ENCODE data around the gene NSG1. TPM values are rescaled to one million over a fixed set of nuclear protein-coding genes. Genes with fewer than 3 reads are reported as not detected.

NSG1 gene
- total RNA-seq, 1 experiment from 2014 or later = 1.3 TPM

- Histone ChIP-seq H3K4me3 (ENCODE audit: low read depth, low read length, poor library complexity, severe bottlenecking) (no peak overlapping the region), H3K27me3 (replicated peaks; ENCODE audit: insufficient read depth, low read depth, low read length, poor library complexity) (no peaks in the 10 kb centered on the region), H3K4me1 (ENCODE audit: insufficient read depth, low read length, poor library complexity, severe bottlenecking) (no peaks in the 10 kb centered on the region), H3K9me3 (ENCODE audit: low read depth, low read length, poor library complexity, severe bottlenecking) (no peaks in the 10 kb centered on the region), H3K36me3 (ENCODE audit: insufficient read depth, low read length, poor library complexity, severe bottlenecking) (no peaks in the 10 kb centered on the region), H3K27ac (ENCODE audit: low read depth, low read length, poor library complexity, severe bottlenecking) (no peak overlapping the region)
- TF ChIP-seq EZH2 (IDR thresholded peaks at IDR 0.05; ENCODE audit: borderline replicate concordance, low read depth, low read length, poor library complexity, severe bottlenecking) (no peak), CTCF (conservative IDR thresholded peaks at IDR 0.05; ENCODE audit: low read depth, low read length) (no peak)
- no TSS peak for BruUV-seq (replicated peaks)
- POLR2A ChIA-PET (ENCODE audit: low non-redundant PET) = interaction anchor here (0.7 kb wide), 1 partner anchor 276 kb away, joined by 3 read pairs; no protein-coding TSS in a partner anchor
- intact Hi-C loops (cut with micrococcal nuclease; ENCODE audit: unreplicated experiment) = no loop called here
- no peak for DNase-seq (ENCODE audit: low spot score)
- CTCF ChIA-PET = no interaction called here
Observed at GRCh38 chr4:4413806-4414205, 26.9 kb downstream of the NSG1 start.

GRCh38 chr4:4415107-4415805, 28.4 kb downstream of the NSG1 start:
- TF ChIP-seq EZH2 (IDR thresholded peaks at IDR 0.05; ENCODE audit: borderline replicate concordance, low read depth, low read length, poor library complexity, severe bottlenecking) (no peak), CTCF (conservative IDR thresholded peaks at IDR 0.05; ENCODE audit: low read depth, low read length) (no peak)
- Histone ChIP-seq H3K4me3 (ENCODE audit: low read depth, low read length, poor library complexity, severe bottlenecking) (no peak overlapping the region), H3K27me3 (replicated peaks; ENCODE audit: insufficient read depth, low read depth, low read length, poor library complexity) (no peaks in the 10 kb centered on the region), H3K27ac (ENCODE audit: low read depth, low read length, poor library complexity, severe bottlenecking) (no peak overlapping the region), H3K4me1 (ENCODE audit: insufficient read depth, low read length, poor library complexity, severe bottlenecking) (no peaks in the 10 kb centered on the region), H3K36me3 (ENCODE audit: insufficient read depth, low read length, poor library complexity, severe bottlenecking) (no peaks in the 10 kb centered on the region), H3K9me3 (ENCODE audit: low read depth, low read length, poor library complexity, severe bottlenecking) (no peaks in the 10 kb centered on the region)
- BruUV-seq (replicated peaks) = no TSS peak
- no peak for DNase-seq (ENCODE audit: low spot score)
- intact Hi-C loops (cut with micrococcal nuclease; ENCODE audit: unreplicated experiment) = no loop called here
- CTCF ChIA-PET = no interaction called here
- POLR2A ChIA-PET (ENCODE audit: low non-redundant PET) = no interaction called here

DNA sequence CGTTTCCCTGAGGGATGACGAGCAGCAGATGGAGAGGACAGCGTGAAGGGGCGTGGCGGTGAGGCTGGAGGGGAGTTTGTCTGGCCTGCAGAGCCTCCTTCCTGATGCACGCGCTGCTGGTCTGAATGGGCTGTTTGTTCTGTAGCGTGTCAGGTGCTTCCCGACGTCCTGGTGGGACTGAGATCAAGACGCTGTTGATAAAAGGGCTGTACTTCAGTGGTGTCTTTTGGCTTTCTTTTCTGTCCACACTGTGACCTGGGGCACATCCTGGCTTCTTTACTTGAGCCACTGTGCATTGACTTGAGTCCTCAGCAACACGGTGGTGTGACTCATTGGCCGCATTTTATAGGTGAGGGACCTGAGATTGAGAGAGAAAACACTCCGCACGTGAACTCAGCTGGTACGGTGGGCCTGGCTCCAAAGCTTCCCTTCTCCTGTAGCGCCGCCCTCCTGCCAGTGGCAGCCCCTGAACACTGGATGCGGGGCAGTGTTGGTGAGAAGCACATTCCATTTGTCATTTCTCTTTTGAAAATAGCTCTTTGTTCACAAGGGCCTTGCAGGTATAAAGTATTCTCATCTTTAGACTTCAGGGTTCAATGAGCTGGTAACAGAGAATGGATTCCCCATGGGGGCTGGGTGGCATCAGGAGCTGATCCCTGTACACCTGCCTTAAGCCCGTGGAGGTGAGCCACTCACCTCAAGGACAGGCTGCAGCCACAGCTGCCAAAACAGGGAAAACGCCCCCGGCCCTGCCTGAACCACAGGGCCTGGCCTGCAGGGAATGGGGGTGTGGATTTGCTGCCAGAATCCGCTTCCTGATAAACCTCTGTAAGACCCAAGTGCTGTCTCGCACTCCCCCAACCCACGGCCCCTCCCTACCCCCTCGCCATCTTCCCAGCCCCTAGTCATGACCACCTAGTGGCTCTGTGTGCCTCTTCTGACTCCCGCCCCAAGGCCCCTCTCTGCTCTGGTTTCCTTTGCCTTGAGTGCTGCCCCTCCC, 29.2 kb downstream of the NSG1 start:
- no TSS peak for BruUV-seq (replicated peaks)
- Histone ChIP-seq H3K27me3 (replicated peaks; ENCODE audit: insufficient read depth, low read depth, low read length, poor library complexity) (no peaks in the 10 kb centered on the region), H3K9me3 (ENCODE audit: low read depth, low read length, poor library complexity, severe bottlenecking) (no peaks in the 10 kb centered on the region), H3K4me3 (ENCODE audit: low read depth, low read length, poor library complexity, severe bottlenecking) (no peak overlapping the region), H3K36me3 (ENCODE audit: insufficient read depth, low read length, poor library complexity, severe bottlenecking) (no peaks in the 10 kb centered on the region), H3K27ac (ENCODE audit: low read depth, low read length, poor library complexity, severe bottlenecking) (no peak overlapping the region), H3K4me1 (ENCODE audit: insufficient read depth, low read length, poor library complexity, severe bottlenecking) (no peaks in the 10 kb centered on the region)
- CTCF ChIA-PET = no interaction called here
- no peak for DNase-seq (ENCODE audit: low spot score)
- TF ChIP-seq EZH2 (IDR thresholded peaks at IDR 0.05; ENCODE audit: borderline replicate concordance, low read depth, low read length, poor library complexity, severe bottlenecking) (no peak), CTCF (conservative IDR thresholded peaks at IDR 0.05; ENCODE audit: low read depth, low read length) (no peak)
- POLR2A ChIA-PET (ENCODE audit: low non-redundant PET) = interaction anchor here (0.6 kb wide), 1 partner anchor 1944 kb away, joined by 19 read pairs; no protein-coding TSS in a partner anchor
- intact Hi-C loops (cut with micrococcal nuclease; ENCODE audit: unreplicated experiment) = no loop called here

All from A673 (cell line).